Right lobe of liver (tissue), 4 donors: ENCODE data around the gene STXBP2.

Experiments used
- CTCF ChIP-seq, 4 donors: fragments of 200-600 bp in 3 of 4; fragments of 450-650 bp in 1 of 4; IDR thresholded peaks; one replicate each; pipeline versions ENCODE4 v1.5.1 to v1.8.0; 2016 to 2022; ENCODE audit warnings: antibody characterized with exemption in 4 of 4, mild to moderate bottlenecking in 2 of 4
- POLR2A ChIP-seq: fragments of 450-650 bp; IDR thresholded peaks from one replicate; pipeline ENCODE4 v1.6.1; 2017; ENCODE audit warnings: antibody characterized with exemption, mild to moderate bottlenecking
- donor health status: DM: no; HTN: no; CAD: no.
- donor health status: DM: no; HTN: no; CAD: no.
- donor health status: DM: no; HTN: yes; CAD: no.

GRCh38 chr19:7635670-7636069 lies 1.2 kb upstream of the STXBP2 start:
- TF ChIP-seq CTCF (IDR thresholded peaks at IDR 0.05) (no peak), POLR2A (no peak)
